CD4-positive, alpha-beta T cell (primary cell): Measurements from ENCODE around the gene ANKRD33B. TPM values are rescaled to one million over a fixed set of nuclear protein-coding genes. Genes with fewer than 3 reads are reported as not detected.
"Not testable (repeated sequence)": the region's sequence is repeated elsewhere in the genome, so short reads cannot be mapped to it uniquely, and the experiment has no call there.

ENCODE experiments used
- ATAC-seq: fragments of 200-7000 bp; cut with Tn5 transposase; one replicate; pipeline ENCODE4 v1.10.0; 2022; ENCODE audit warnings: mild to moderate bottlenecking; ENCODE audit not compliant: poor library complexity
- CTCF ChIA-PET: fragments of 350-600 bp; sonication (Branson Sonifier 250); formaldehyde crosslinking; loops from one replicate; lab custom pipeline; 2021; ENCODE audit warnings: antibody characterized with exemption, inconsistent platforms; lab: Charles Lee
- POLR2A ChIA-PET: fragments of 350-600 bp; sonication (Branson Sonifier 250); formaldehyde crosslinking; loops from one replicate; lab custom pipeline; 2021; ENCODE audit warnings: antibody characterized with exemption, inconsistent platforms; lab: Charles Lee
- DNase-seq, 14 experiments: peaks; one replicate each; pipeline ENCODE4 v3.0.0-alpha.2; 2013 to 2020; ENCODE audit warnings: mixed read lengths in 2 of 14
- H3K27ac ChIP-seq, 2 donors: one replicate each; pipeline versions ENCODE4 v1.5.1 to v1.7.0; 2013; ENCODE audit warnings: low read length in 2 of 2, low read depth in 1 of 2, mild to moderate bottlenecking in 1 of 2
- H3K27me3 ChIP-seq, 2 experiments: 1 replicate in 1 of 2; 2 replicates in 1 of 2; pipeline versions ENCODE4 v1.6.1 to v1.7.0; 2013; ENCODE audit warnings: low read length in 2 of 2, control low read depth in 1 of 2, mild to moderate bottlenecking in 1 of 2, moderate library complexity in 1 of 2; ENCODE audit not compliant: insufficient read depth in 2 of 2, control insufficient read depth in 1 of 2
- H3K36me3 ChIP-seq: one replicate; pipeline ENCODE4 v1.6.1; 2013; ENCODE audit warnings: low read length, control low read depth; ENCODE audit not compliant: insufficient read depth
- H3K4me1 ChIP-seq: one replicate; pipeline ENCODE4 v1.6.1; 2013; ENCODE audit warnings: low read length, control low read depth; ENCODE audit not compliant: insufficient read depth
- H3K4me3 ChIP-seq: one replicate; pipeline ENCODE4 v1.5.1; 2013; ENCODE audit warnings: mild to moderate bottlenecking, low read length, moderate library complexity
- H3K9me3 ChIP-seq, 2 experiments: 1 replicate in 1 of 2; 2 replicates in 1 of 2; pipeline versions ENCODE4 v1.6.1 to v1.7.0; 2013; ENCODE audit warnings: low read length in 2 of 2, mild to moderate bottlenecking in 2 of 2, control low read depth in 1 of 2, moderate library complexity in 1 of 2; ENCODE audit not compliant: control insufficient read depth in 1 of 2, insufficient read depth in 1 of 2
- H3K27ac Mint-ChIP-seq: one replicate; pipeline ENCODE4 v1.8.0; 2020; ENCODE audit warnings: mixed read lengths
- H3K27me3 Mint-ChIP-seq: one replicate; pipeline ENCODE4 v1.8.0; 2021; ENCODE audit warnings: mixed read lengths
- H3K36me3 Mint-ChIP-seq: one replicate; pipeline ENCODE4 v1.8.0; 2021; ENCODE audit warnings: low read depth, mixed read lengths
- H3K4me1 Mint-ChIP-seq: one replicate; pipeline ENCODE4 v1.8.0; 2021; ENCODE audit warnings: low read depth, mixed read lengths
- H3K4me3 Mint-ChIP-seq: one replicate; pipeline ENCODE4 v1.8.0; 2020; ENCODE audit warnings: mild to moderate bottlenecking, mixed read lengths
- H3K9me3 Mint-ChIP-seq: one replicate; pipeline ENCODE4 v1.8.0; 2020; ENCODE audit warnings: mixed read lengths
- intact Hi-C, 2 experiments: fragments of 100-400 bp; cut with DNase I in 1 of 2; cut with micrococcal nuclease in 1 of 2; formaldehyde crosslinking; loops; one replicate each; pipeline versions ENCODE4 v1.15.1 to v1.9.0; 2023 to 2025; cut with DNase I, micrococcal nuclease
- total RNA-seq, 174 experiments: library from RNA in 2 of 174; stranded (reverse) in 2 of 174; gene quantifications; one replicate each; pipeline ENCODE4 v1.2.3 and lab custom pipeline; 2021 to 2026
- TF ChIP-seq, protein P1 (sequence below): fragments of 200-600 bp; IDR thresholded peaks from one replicate; pipeline ENCODE4 v1.8.0; 2022; ENCODE audit warnings: antibody characterized with exemption, mild to moderate bottlenecking

Gene ANKRD33B
- total RNA-seq, 2 experiments from 2014 or later: 0.99 to 1.3 TPM

DNA sequence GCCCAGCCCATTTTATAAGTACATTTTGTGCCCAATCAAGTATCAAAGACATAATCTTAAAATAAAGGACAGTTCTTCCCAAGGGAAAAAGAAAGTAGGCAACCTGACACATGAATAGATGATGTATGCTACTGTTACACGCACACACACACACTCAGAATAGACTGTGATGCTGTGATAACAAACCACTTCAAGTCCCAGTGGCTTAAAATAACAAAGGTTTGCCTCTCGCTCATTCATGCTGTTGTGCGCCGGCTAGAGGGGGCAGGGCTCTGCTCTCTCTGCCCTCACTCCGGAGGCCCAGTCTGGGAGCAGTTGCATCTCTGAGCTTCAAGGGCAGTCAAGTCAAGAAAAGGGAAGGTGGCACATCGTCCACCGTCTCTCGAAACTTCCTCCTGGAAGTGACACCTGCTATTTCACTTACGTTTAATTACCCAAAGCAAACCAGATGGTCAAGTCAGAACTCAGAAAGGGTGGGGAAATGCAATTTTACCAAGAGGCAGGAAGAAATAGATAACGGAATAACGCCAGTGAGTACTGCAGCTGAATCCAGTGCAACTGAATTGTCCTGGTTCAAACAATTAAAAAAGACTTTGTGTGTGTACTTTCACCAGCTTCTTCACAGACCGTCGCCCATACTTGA is 43.3 kb downstream of the ANKRD33B start:
- no peaks in the 10 kb centered on the region for H3K36me3 Mint-ChIP-seq
- ChIA-PET CTCF (interaction anchor here (0.6 kb wide), 1 partner anchor 159 kb away, joined by 3 read pairs; no protein-coding TSS in a partner anchor), POLR2A (no interaction called here)
- peaks cover 15% of the 10 kb centered on the region for H3K27me3 Mint-ChIP-seq
- H3K36me3 ChIP-seq: no peaks in the 10 kb centered on the region
- no peaks in the 10 kb centered on the region for H3K9me3 Mint-ChIP-seq
- H3K4me3 Mint-ChIP-seq: no peak overlapping the region
- no peak overlapping the region for H3K27ac ChIP-seq
- no peak overlapping the region for H3K27ac Mint-ChIP-seq
- H3K4me1 ChIP-seq: peaks cover 4% of the 10 kb centered on the region
- H3K27me3 ChIP-seq: peaks cover 0 to 3% of the 10 kb centered on the region in 2 experiments
- H3K4me3 ChIP-seq: no peak overlapping the region
- DNase-seq (no peak), ATAC-seq (no peak)
- peaks cover 10% of the 10 kb centered on the region for H3K4me1 Mint-ChIP-seq
- TF ChIP-seq, protein P1, sequence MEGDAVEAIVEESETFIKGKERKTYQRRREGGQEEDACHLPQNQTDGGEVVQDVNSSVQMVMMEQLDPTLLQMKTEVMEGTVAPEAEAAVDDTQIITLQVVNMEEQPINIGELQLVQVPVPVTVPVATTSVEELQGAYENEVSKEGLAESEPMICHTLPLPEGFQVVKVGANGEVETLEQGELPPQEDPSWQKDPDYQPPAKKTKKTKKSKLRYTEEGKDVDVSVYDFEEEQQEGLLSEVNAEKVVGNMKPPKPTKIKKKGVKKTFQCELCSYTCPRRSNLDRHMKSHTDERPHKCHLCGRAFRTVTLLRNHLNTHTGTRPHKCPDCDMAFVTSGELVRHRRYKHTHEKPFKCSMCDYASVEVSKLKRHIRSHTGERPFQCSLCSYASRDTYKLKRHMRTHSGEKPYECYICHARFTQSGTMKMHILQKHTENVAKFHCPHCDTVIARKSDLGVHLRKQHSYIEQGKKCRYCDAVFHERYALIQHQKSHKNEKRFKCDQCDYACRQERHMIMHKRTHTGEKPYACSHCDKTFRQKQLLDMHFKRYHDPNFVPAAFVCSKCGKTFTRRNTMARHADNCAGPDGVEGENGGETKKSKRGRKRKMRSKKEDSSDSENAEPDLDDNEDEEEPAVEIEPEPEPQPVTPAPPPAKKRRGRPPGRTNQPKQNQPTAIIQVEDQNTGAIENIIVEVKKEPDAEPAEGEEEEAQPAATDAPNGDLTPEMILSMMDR: no peak
- H3K9me3 ChIP-seq: no peaks in the 10 kb centered on the region
- intact Hi-C loops: no loop called here

DNA sequence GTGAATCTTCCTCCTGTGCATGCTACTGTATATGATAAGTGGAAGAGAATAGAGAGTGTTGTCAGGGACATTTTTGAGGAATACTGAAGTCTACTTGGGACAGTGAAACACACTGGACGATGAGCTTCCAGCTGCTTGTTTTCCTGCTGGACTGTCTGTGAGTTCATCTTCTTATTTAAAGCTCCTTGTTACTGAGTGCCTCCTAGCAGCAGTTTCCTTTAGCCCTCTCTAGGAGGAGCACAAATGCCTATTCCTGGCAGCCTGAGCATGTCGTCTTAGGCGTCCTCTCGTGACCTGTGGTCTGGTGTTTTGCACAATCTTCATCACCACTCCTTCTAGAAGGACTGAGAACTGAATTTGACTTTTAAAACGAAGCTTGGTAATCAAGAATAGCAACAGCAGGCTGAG is 43.8 kb downstream of the ANKRD33B start:
- no peaks in the 10 kb centered on the region for H3K9me3 Mint-ChIP-seq
- Histone ChIP-seq H3K4me1 (peaks cover 4% of the 10 kb centered on the region), H3K27ac (no peak overlapping the region), H3K27me3 (peaks cover 0 to 3% of the 10 kb centered on the region in 2 experiments), H3K36me3 (no peaks in the 10 kb centered on the region), H3K4me3 (no peak overlapping the region), H3K9me3 (no peaks in the 10 kb centered on the region)
- intact Hi-C loops: no loop called here
- TF ChIP-seq, protein P1: no peak
- no peak overlapping the region for H3K4me3 Mint-ChIP-seq
- H3K27ac Mint-ChIP-seq: no peak overlapping the region
- H3K27me3 Mint-ChIP-seq: peaks cover 15% of the 10 kb centered on the region
- no peaks in the 10 kb centered on the region for H3K36me3 Mint-ChIP-seq
- H3K4me1 Mint-ChIP-seq: peaks cover 10% of the 10 kb centered on the region
- DNase-seq (peak in 2 of 14 experiments; percentile 48 to 55), ATAC-seq (no peak)
- POLR2A ChIA-PET: no interaction called here
- CTCF ChIA-PET: interaction anchor here (0.6 kb wide), 1 partner anchor 159 kb away, joined by 3 read pairs; no protein-coding TSS in a partner anchor

DNA sequence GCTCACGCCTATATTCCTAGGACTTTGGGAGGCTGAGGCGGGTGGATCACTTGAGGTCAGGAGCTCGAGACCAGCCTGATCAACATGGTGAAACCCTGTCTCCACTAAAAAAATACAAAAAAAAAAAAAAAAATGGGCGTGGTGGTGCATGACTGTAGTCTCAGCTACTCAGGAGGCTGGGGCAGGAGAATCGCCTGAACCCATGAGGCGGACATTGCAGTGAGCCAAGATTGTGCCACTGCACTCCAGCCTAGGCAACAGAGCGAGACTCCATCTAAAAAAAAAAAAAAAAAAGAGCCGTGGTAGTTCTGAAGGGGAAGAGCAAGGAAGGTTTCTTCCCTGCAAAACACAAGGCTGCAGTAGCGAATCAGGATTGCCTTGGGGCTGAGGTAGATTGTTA is 44.2 kb downstream of the ANKRD33B start:
- H3K9me3 ChIP-seq, intact Hi-C loops, ATAC-seq, H3K36me3 ChIP-seq, H3K27me3 ChIP-seq, H3K36me3 Mint-ChIP-seq, POLR2A ChIA-PET, H3K27ac ChIP-seq, H3K4me3 ChIP-seq, H3K27ac Mint-ChIP-seq, H3K9me3 Mint-ChIP-seq, H3K4me3 Mint-ChIP-seq, H3K4me1 ChIP-seq, H3K4me1 Mint-ChIP-seq, DNase-seq: not testable (repeated sequence)
- H3K27me3 Mint-ChIP-seq: peaks cover 15% of the 10 kb centered on the region
- CTCF ChIA-PET: interaction anchor here (0.7 kb wide), 1 partner anchor 41 kb away, joined by 3 read pairs; no protein-coding TSS in a partner anchor
